GM08714 (cell line): ENCODE measurements around the gene FYB1.

Source experiments
- H3K4me3 ChIP-seq: fragments of 200-500 bp; sonication (Bioruptor generic); 2 replicates; pipeline ENCODE4 v1.5.1; 2014; ENCODE audit warnings: mild to moderate bottlenecking, low read length, inconsistent platforms
- ZNF274 ChIP-seq: IDR thresholded peaks from 2 replicates; pipeline ENCODE4 v1.6.1; 2012; ENCODE audit warnings: mild to moderate bottlenecking, low read depth, low read length

The FYB1 gene

GRCh38 chr5:39076757-39077728 lies 142.3 kb downstream of the FYB1 start:
- no peak for TF ChIP-seq ZNF274

GRCh38 chr5:39076101-39076756 lies 143.1 kb downstream of the FYB1 start:
- H3K4me3 ChIP-seq = no peak overlapping the region; the same call in 1 of the 2 replicates
- TF ChIP-seq ZNF274 = no peak

More at GRCh38 chr5:39076757-39077728, 142.3 kb downstream of the FYB1 start:
- peak overlapping the region; percentile 34; the same call in 1 of the 2 replicates for H3K4me3 ChIP-seq

GRCh38 chr5:39074017-39074814 lies 145.1 kb downstream of the FYB1 start, which contains the start of gene RICTOR:
TSS of gene RICTOR (minus strand) at chr5:39074399. CDS start at chr5:39074377, 22 bp downstream.
- TF ChIP-seq ZNF274 = no peak
- H3K4me3 ChIP-seq = peak within 1 kb of the TSS; percentile 94

- H3K4me3 ChIP-seq = peak overlapping the region; percentile 94
- no peak for TF ChIP-seq ZNF274
Measured at GRCh38 chr5:39073767-39074016, 145.7 kb downstream of the FYB1 start.

- H3K4me3 ChIP-seq = peak overlapping the region; percentile 94
- TF ChIP-seq ZNF274 = no peak
Measured at GRCh38 chr5:39072925-39073766, 146.2 kb downstream of the FYB1 start.

- no peak for TF ChIP-seq ZNF274
- no peak overlapping the region for H3K4me3 ChIP-seq
Measured at GRCh38 chr5:39068099-39068498, 151.3 kb downstream of the FYB1 start.

GRCh38 chr5:39064450-39064849 lies 154.9 kb downstream of the FYB1 start:
- H3K4me3 ChIP-seq = no peak overlapping the region
- TF ChIP-seq ZNF274 = no peak

GRCh38 chr5:39063037-39063436 lies 156.3 kb downstream of the FYB1 start:
- TF ChIP-seq ZNF274 = no peak
- no peak overlapping the region for H3K4me3 ChIP-seq

GRCh38 chr5:39062530-39062929 lies 156.8 kb downstream of the FYB1 start:
- no peak for TF ChIP-seq ZNF274
- H3K4me3 ChIP-seq = no peak overlapping the region

GRCh38 chr5:39062104-39062503 lies 157.3 kb downstream of the FYB1 start:
- H3K4me3 ChIP-seq = no peak overlapping the region
- no peak for TF ChIP-seq ZNF274

- TF ChIP-seq ZNF274 = no peak
- no peak overlapping the region for H3K4me3 ChIP-seq
Measured at GRCh38 chr5:39059064-39059463, 160.3 kb downstream of the FYB1 start.

- H3K4me3 ChIP-seq = peak overlapping the region; percentile 39; the same call in 1 of the 2 replicates
- no peak for TF ChIP-seq ZNF274
Measured at GRCh38 chr5:39058178-39058921, 161.0 kb downstream of the FYB1 start.

GRCh38 chr5:39057734-39058133 lies 161.6 kb downstream of the FYB1 start:
- H3K4me3 ChIP-seq = peak overlapping the region; percentile 39; the same call in 1 of the 2 replicates
- TF ChIP-seq ZNF274 = no peak
